GM19035 (cell line): ENCODE measurements around the gene TRPM3.

Experiments
- ATAC-seq: cut with Tn5 transposase; IDR thresholded peaks from one replicate; pipeline ENCODE4 v1.9.1; 2021; ENCODE audit not compliant: unreplicated experiment

Gene TRPM3

GRCh38 chr9:70951749-70952727 is 169.4 kb downstream of the TRPM3 start:
- ATAC-seq = no peak

GRCh38 chr9:70950270-70950669 is 171.2 kb downstream of the TRPM3 start:
- ATAC-seq = no peak

- no peak for ATAC-seq
These were observed 172.2 kb downstream of the TRPM3 start for GRCh38 chr9:70949239-70949638.

GRCh38 chr9:70948744-70949143 is 172.7 kb downstream of the TRPM3 start:
- ATAC-seq = no peak

GRCh38 chr9:70947511-70947910 is 173.9 kb downstream of the TRPM3 start:
- ATAC-seq = no peak

- no peak for ATAC-seq
These were observed 174.3 kb downstream of the TRPM3 start for GRCh38 chr9:70947086-70947485.

GRCh38 chr9:70945301-70945700 is 176.1 kb downstream of the TRPM3 start:
- ATAC-seq = no peak

GRCh38 chr9:70941191-70941590 is 180.2 kb downstream of the TRPM3 start:
- ATAC-seq = no peak

GRCh38 chr9:70940605-70941004 is 180.8 kb downstream of the TRPM3 start:
- no peak for ATAC-seq

GRCh38 chr9:70936536-70936935 is 184.9 kb downstream of the TRPM3 start:
- ATAC-seq = no peak

GRCh38 chr9:70935856-70936255 is 185.6 kb downstream of the TRPM3 start:
- no peak for ATAC-seq

- ATAC-seq = no peak
These were observed 186.8 kb downstream of the TRPM3 start for GRCh38 chr9:70934642-70935041.

- ATAC-seq = no peak
These were observed 188.1 kb downstream of the TRPM3 start for GRCh38 chr9:70933321-70933720.

- ATAC-seq = no peak
These were observed 189.3 kb downstream of the TRPM3 start for GRCh38 chr9:70932097-70932496.

GRCh38 chr9:70927530-70927929 is 193.9 kb downstream of the TRPM3 start:
- ATAC-seq = no peak

GRCh38 chr9:70924895-70925547 is 196.4 kb downstream of the TRPM3 start:
- ATAC-seq = peak; percentile 87

- no peak for ATAC-seq
These were observed 197.0 kb downstream of the TRPM3 start for GRCh38 chr9:70924380-70924779.

- ATAC-seq = no peak
These were observed 197.5 kb downstream of the TRPM3 start for GRCh38 chr9:70923961-70924360.

GRCh38 chr9:70921136-70921535 is 200.3 kb downstream of the TRPM3 start:
- ATAC-seq = no peak

GRCh38 chr9:70917277-70917676 is 204.1 kb downstream of the TRPM3 start:
- ATAC-seq = no peak

GRCh38 chr9:70911791-70912190 is 209.6 kb downstream of the TRPM3 start:
- ATAC-seq = no peak

- ATAC-seq = no peak
These were observed 210.8 kb downstream of the TRPM3 start for GRCh38 chr9:70910598-70910997.
